Breast epithelium (tissue), 4 donors: Measurements from ENCODE around the gene PBX4. TPM values are rescaled to one million over a fixed set of nuclear protein-coding genes. Genes with fewer than 3 reads are reported as not detected.

Source experiments
- DNase-seq, 2 donors: peaks; one replicate each; pipeline ENCODE4 v3.0.0-alpha.2; 2019; ENCODE audit warnings: low spot score in 2 of 2
- H3K27ac ChIP-seq, 2 donors: fragments of 200-600 bp; sonication (generic) in 1 of 2; one replicate each; pipeline ENCODE4 v1.5.1; 2016 to 2019; ENCODE audit warnings: mild to moderate bottlenecking in 1 of 2
- H3K27me3 ChIP-seq, 2 donors: fragments of 200-600 bp; sonication (generic) in 1 of 2; one replicate each; pipeline versions ENCODE4 v1.5.1 to v1.6.0; 2017 to 2019; ENCODE audit warnings: control low read depth in 1 of 2, mild to moderate bottlenecking in 1 of 2
- H3K36me3 ChIP-seq: fragments of 200-600 bp; one replicate; pipeline ENCODE4 v1.5.1; 2019
- H3K4me1 ChIP-seq, 2 donors: fragments of 200-600 bp; sonication (generic); one replicate each; pipeline ENCODE4 v1.5.1; 2016 to 2019; ENCODE audit warnings: control low read depth in 1 of 2
- H3K4me3 ChIP-seq, 3 donors: fragments of 200-600 bp; sonication (generic); 1 replicate in 2 of 3; 2 replicates in 1 of 3; pipeline ENCODE4 v1.5.1; 2016 to 2019; ENCODE audit warnings: mild to moderate bottlenecking in 3 of 3, moderate library complexity in 2 of 3
- H3K9me3 ChIP-seq, 2 donors: fragments of 200-600 bp; sonication (generic) in 1 of 2; one replicate each; pipeline ENCODE4 v1.5.1; 2016 to 2019; ENCODE audit warnings: control low read depth in 1 of 2
- POLR2A ChIP-seq: fragments of 450-650 bp; IDR thresholded peaks from one replicate; pipeline ENCODE4 v1.6.1; 2016; ENCODE audit warnings: antibody characterized with exemption, mild to moderate bottlenecking, moderate library complexity
- POLR2AphosphoS5 ChIP-seq, 3 donors: sonication (generic); formaldehyde crosslinking; IDR thresholded peaks; one replicate each; pipeline ENCODE4 v1.6.1; 2017; ENCODE audit warnings: antibody characterized with exemption in 3 of 3
- intact Hi-C: fragments of 100-400 bp; cut with DNase I; formaldehyde crosslinking; loops from one replicate; pipeline ENCODE4 v1.15.1; 2023; ENCODE audit warnings: low total_unique reads
- total RNA-seq, 3 donors: library from RNA; depleted of rRNA; stranded (reverse); fragments of >200 nt; gene quantifications; one replicate each; pipeline ENCODE4 v1.1.0, GENCODE V29; 2016
- TF ChIP-seq, protein P1 (sequence below), 3 donors: fragments of 450-650 bp; IDR thresholded peaks; one replicate each; pipeline ENCODE4 v1.5.1; 2016 to 2017; ENCODE audit warnings: antibody characterized with exemption in 3 of 3, mild to moderate bottlenecking in 3 of 3, moderate library complexity in 3 of 3

The PBX4 gene
- total RNA-seq, 3 donors from 2014 or later, result 3.4 to 5.9 (median 5.6) TPM

DNA sequence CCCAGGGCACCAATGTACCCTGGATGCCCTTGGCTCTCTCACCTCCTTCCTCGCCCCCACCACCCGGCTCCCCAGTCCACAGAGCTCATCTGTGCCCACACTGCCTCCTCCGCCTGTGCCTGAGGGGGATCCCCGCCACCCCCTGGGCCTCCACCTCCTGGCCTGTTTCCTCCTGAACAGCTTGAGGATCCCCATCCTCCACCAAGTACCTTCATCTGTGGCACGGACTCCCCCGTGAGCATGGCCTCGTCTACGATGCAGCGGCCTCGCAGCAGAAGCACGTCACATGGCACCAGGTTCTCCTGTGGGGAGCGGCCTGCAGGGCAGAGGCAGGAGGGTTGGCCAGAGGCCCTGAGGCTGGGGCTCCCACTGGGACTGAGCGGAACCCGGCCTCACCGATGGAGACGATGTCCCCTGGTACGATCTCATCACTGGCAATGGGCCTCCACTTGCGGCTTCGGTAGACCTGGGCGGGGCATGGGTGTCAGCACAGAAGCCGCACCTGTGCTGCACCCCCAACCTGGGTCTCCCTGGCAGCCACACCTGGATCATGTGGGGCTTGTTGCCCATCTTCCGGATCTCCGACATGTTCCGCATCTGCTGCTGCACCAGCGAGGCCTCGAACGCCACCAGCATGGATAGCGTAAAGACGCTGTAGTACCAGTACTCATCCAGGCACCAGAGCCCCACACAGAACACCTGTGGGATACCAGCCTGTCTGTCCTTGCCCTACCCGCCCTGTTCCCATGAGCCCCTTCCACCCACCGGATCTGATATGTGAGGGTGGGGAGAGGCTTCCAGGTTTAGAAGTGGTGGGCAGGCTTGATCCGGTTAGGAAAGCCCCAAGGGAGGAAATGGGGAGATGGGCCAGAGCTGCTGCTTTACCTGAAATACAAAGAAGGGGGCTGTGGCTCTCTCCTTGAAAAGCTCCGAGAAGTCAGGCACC is 38.2 kb upstream of the PBX4 start:
- intact Hi-C loops, result no loop called here
- peaks cover 0 to 4% of the 10 kb centered on the region in 2 donors for H3K4me1 ChIP-seq
- H3K4me3 ChIP-seq, result no peak overlapping the region
- H3K27me3 ChIP-seq, result no peaks in the 10 kb centered on the region
- TF ChIP-seq POLR2AphosphoS5 (IDR thresholded peaks at IDR 0.05), result no peak
- TF ChIP-seq POLR2A, result no peak
- TF ChIP-seq, protein P1, sequence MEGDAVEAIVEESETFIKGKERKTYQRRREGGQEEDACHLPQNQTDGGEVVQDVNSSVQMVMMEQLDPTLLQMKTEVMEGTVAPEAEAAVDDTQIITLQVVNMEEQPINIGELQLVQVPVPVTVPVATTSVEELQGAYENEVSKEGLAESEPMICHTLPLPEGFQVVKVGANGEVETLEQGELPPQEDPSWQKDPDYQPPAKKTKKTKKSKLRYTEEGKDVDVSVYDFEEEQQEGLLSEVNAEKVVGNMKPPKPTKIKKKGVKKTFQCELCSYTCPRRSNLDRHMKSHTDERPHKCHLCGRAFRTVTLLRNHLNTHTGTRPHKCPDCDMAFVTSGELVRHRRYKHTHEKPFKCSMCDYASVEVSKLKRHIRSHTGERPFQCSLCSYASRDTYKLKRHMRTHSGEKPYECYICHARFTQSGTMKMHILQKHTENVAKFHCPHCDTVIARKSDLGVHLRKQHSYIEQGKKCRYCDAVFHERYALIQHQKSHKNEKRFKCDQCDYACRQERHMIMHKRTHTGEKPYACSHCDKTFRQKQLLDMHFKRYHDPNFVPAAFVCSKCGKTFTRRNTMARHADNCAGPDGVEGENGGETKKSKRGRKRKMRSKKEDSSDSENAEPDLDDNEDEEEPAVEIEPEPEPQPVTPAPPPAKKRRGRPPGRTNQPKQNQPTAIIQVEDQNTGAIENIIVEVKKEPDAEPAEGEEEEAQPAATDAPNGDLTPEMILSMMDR (IDR thresholded peaks at IDR 0.05), result no peak
- no peak for DNase-seq
- H3K36me3 ChIP-seq, result peaks cover 18% of the 10 kb centered on the region
- H3K9me3 ChIP-seq, result no peaks in the 10 kb centered on the region
- no peak overlapping the region for H3K27ac ChIP-seq

DNA sequence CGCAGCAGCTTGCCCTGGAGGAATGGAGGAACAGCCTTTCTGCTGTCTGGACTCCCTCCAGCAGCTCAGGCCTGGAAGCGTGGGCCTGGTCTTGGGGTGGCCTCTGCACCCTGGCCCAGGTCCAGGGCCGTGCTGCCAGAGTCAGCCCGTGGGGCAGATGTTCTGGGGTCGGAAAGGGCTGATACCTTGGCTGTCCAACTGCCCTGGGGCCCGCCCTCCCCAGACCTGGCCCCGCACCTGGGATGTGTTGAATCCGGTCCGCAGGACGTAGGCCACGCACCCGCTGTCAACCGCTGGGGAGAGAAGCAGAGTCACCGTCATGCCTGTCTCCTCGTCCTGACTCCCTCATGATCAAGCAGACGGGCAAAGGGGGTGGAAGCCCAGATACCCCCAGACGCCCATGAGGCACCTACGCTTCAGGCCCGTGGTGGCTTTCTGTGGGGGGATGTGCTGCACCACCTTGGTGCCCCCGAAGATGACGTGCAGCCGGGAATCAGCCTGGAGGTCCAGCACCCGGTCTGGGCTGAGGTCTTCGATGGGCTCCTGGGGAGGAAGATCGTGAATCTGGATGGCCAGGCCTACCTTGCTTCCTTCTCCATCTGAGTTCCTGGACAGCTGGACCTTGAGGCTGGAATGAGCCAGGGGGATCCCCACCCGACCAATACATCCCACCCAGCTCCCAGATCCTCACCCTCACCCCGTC is 37.3 kb upstream of the PBX4 start:
- Histone ChIP-seq H3K27me3 (no peaks in the 10 kb centered on the region), H3K27ac (no peak overlapping the region), H3K4me1 (no peaks in the 10 kb centered on the region), H3K36me3 (peaks cover 23% of the 10 kb centered on the region), H3K4me3 (no peak overlapping the region), H3K9me3 (no peaks in the 10 kb centered on the region)
- intact Hi-C loops, result no loop called here
- TF ChIP-seq, protein P1 (IDR thresholded peaks at IDR 0.05), result no peak
- TF ChIP-seq POLR2A (no peak), POLR2AphosphoS5 (IDR thresholded peaks at IDR 0.05) (no peak)
- no peak for DNase-seq

DNA sequence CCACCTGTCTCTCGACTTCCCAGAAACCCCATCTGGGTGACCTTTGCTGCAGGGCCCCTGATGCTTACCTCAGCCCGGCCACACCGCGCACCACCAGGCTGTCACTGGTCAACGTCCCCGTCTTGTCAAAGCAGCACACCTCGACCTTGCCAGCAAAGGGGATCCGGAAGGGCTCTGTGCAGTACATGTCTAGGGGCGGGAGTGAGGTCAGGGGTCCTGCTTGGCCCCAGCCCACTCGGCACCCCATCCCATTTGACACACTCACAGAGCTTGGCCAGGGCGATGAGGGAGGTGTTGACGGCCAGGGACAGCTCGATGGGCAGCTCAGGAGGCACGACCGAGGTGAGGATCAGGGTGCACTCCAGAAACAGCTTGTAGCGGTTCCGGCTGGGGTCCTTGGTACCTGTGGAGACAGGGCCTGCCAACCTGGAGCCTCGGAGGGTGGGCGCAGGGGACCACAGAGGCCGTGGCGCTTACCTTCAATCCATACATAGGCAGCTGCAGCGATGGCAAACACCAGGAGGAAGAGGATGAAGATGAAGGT is 36.6 kb upstream of the PBX4 start:
- no peaks in the 10 kb centered on the region for H3K9me3 ChIP-seq
- H3K27me3 ChIP-seq, result no peaks in the 10 kb centered on the region
- no peak overlapping the region for H3K4me3 ChIP-seq
- no peak overlapping the region for H3K27ac ChIP-seq
- TF ChIP-seq POLR2A (no peak), POLR2AphosphoS5 (IDR thresholded peaks at IDR 0.05) (no peak)
- TF ChIP-seq, protein P1 (IDR thresholded peaks at IDR 0.05), result no peak
- no peak for DNase-seq
- intact Hi-C loops, result no loop called here
- H3K4me1 ChIP-seq, result no peaks in the 10 kb centered on the region
- peaks cover 23% of the 10 kb centered on the region for H3K36me3 ChIP-seq

DNA sequence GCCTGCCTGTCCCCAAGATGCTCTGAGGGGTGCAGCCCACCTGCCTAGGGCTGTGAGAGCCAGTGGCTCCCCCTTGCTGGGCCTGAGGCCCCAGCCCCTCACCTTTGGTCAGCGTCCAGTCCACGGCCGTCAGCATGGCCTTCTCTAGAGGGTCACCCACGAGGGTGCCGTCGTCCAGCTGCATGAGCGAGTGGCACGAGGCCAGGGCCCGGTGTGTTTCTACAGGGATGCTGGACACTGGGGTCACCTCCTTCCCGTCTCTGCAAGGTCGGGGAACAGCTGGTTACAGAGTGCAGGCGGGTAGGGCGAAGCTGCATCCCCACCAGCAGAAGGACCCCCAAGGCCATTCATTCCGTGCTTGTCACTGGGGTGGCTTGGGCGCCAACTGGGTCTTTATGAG is 36.0 kb upstream of the PBX4 start:
- Histone ChIP-seq H3K36me3 (peaks cover 23% of the 10 kb centered on the region), H3K4me3 (no peak overlapping the region), H3K4me1 (no peaks in the 10 kb centered on the region), H3K27ac (no peak overlapping the region), H3K9me3 (no peaks in the 10 kb centered on the region), H3K27me3 (no peaks in the 10 kb centered on the region)
- intact Hi-C loops, result no loop called here
- no peak for DNase-seq
- TF ChIP-seq POLR2AphosphoS5 (IDR thresholded peaks at IDR 0.05) (no peak), POLR2A (no peak)
- TF ChIP-seq, protein P1 (IDR thresholded peaks at IDR 0.05), result no peak
